LoVo (cell line): ENCODE measurements around the gene OR2AG1.

Experiments
- DNase-seq: peaks from one replicate; pipeline ENCODE4 v3.0.0-alpha.2; 2016; ENCODE audit warnings: low spot score

Gene OR2AG1

GRCh38 chr11:6782720-6783119 is at the start of gene OR2AG1:
OR2AG1 (plus strand) TSS chr11:6783020; CDS start chr11:6785038, 2,018 bp downstream.
- no peak for DNase-seq

DNA sequence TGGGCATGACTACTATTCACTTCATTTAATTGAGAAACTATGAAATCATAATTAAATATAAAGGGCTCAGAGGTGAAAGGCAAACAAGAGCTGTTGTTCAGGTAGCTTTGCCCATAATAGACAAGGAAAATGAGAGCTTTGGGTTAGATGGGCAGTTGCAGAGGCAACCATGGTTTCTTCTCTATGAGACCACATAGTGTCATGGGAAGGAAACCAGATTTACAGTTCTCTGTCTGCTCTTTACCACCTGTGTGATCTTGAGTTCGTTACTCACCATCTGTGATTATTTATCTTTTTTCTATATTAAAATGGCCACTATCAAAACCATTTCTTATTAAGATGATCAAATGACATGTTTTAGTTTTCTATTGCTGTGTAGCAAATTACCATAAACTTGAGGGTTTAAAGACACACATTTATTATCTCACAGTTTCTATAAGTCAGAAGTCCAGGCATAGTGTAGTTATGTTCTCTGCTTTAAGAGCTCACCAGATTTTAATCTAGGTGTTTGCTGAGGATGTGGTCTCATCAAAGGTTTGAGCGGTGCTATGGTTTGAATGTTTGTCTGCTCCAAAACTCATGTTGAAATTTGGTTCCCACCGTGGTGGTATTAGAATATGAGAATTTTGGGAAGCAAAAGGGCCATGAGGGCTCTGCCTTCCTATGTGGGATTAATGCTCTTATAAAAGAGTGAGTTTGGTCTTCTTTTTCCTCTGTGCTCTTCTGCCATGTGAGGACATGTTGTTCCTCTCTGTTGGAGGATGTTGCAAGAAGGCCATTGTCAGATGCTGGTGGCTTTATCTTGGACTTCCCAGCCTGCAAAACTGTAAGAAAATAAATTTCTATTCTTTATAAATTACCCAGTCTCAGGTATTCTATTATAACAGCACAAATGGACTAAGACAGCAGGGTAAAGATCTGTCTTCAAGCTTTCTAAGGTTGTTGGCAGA is 49.2 kb upstream of the OR2AG1 start:
- DNase-seq, result no peak

DNA sequence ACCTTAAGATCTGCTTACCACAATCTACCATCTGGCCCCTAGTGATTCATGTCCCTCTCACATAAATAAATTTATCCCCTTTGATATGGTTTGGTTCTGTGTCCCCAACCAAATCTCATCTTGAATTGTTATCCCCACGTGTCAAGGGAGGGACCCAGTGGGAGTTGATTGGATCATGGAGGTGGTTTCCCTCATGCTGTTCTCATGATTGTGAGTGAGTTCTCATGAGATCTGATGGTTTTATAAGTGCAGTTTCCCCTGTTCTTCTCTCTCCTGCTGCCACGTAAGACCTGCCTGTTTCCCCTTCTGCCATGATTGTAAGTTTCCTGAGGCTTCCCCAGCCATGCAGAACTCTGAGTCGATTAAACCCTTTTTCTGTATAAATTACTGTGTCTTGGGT is 48.2 kb upstream of the OR2AG1 start:
- no peak for DNase-seq

DNA sequence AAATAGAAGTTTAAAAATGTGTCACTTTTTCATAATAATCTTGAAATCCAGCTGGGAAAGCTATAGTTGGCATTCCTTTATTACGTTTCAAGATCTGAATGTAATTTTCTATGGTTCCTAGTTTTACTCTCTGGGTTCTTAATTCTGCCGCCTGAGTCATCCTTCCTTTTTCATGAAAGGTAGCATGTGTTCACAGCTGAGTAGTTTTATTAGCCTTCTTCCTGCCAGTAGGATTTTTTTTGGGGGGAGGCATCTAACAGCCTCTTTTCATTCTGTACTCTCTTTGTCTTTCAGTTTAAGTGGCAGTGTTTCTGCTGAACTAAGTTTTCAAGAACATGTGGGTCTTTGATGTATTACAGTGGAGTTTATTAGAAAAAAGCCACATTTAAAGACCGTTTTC is 47.5 kb upstream of the OR2AG1 start:
- no peak for DNase-seq

- DNase-seq, result no peak
Measured at GRCh38 chr11:6736495-6737121, 46.2 kb upstream of the OR2AG1 start.

DNA sequence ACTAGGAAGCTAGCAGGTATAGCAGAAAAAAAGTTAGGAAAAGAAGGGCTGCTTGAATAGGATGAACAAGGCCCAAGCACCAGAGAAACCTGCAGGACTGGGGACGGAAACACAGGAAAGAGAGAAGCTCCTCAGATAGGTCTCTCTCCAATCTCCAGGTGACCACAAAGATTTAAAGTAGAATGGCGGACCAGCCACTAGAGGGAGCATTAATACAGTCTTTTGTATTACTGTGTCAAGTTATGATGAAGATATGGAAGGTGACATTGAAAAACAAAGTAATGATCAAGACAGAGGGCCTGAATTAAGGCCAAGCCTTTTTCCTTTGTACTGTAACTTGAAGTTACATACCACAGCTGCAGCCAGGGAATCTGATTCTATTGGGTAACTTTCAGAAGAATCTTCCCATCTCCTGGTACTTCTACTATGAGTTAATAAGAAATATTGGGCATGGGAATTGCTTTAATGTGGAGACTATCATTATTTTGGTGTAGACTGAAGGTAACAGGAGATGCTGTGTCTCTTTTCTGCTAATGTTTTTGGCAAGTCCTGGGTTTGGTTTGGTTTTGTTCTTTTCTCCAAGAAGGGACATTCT is 44.9 kb upstream of the OR2AG1 start:
- peak; percentile 44 for DNase-seq

GRCh38 chr11:6738590-6738989 is 44.2 kb upstream of the OR2AG1 start:
- no peak for DNase-seq

- DNase-seq, result no peak
Measured at GRCh38 chr11:6742260-6742659, 40.6 kb upstream of the OR2AG1 start.

DNA sequence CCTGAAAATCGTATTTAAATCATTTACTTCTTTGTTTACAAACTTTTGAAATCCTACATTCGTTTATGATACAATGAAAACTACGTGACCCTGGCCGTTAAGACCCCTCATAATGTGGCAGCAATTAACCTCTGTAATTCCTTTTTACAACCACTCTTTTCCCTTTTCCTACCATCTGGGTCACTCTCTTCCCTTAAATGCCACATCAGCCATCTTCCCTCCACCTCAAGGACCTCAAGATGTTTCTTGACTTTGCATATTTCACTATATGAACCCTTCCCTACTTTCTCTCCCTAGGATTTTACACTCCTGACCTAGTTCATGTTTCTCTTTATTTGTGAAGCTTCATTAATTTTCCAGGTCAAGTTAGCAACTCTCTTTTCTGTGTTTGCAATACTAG is 37.8 kb upstream of the OR2AG1 start:
- DNase-seq, result no peak

DNA sequence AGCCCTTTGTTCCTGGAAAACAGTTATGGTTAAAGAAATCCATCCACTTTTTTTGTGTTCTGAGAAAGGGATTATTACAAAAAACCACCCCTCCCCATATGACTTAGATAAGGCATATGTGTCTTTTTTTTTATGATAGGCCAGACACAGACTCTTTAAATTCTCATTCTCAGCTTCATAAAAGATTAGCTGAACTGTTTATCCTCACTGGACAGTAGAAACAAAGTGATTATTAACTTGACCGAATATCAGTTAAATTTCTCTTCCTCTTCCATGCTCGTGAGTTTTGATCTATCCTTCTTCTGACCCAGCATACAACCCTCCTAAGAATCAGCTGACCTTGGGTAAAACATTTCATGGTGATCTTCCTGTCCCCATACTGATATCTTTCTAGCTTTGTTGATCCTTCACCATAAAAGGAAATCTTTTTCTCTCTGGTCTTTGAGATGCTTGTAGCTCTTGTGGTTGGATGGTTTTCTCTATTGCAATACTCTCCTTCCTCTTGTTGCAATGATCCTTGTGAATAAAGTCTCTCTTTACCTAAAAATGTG is 37.3 kb upstream of the OR2AG1 start:
- DNase-seq, result no peak

DNA sequence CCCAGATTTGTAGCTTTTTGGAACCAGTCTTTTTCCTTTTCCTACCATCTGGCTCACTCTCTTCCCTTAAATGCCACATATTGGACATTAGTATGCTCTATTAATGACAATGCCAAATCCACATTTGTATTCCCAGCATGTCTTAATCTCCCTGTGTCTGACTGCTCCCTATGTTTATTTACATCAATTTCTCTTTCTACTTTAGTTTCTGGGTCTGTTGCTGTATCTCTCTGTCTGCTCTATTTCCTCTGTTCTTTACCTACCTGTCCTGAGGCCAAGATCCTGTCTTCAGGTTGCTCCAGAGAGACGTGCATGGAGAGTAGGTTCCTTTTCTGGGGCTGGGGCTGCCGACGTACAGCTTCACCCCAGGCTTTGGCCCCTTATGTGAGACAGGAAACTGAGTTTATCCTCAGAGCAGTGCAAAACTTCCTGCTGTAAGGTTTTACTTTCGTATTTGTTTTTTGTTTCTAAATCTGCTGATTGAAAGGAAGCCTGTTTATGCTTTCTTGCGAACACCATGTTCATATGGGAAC is 36.7 kb upstream of the OR2AG1 start:
- DNase-seq, result no peak

- no peak for DNase-seq
Measured at GRCh38 chr11:6746626-6747025, 36.2 kb upstream of the OR2AG1 start.

DNA sequence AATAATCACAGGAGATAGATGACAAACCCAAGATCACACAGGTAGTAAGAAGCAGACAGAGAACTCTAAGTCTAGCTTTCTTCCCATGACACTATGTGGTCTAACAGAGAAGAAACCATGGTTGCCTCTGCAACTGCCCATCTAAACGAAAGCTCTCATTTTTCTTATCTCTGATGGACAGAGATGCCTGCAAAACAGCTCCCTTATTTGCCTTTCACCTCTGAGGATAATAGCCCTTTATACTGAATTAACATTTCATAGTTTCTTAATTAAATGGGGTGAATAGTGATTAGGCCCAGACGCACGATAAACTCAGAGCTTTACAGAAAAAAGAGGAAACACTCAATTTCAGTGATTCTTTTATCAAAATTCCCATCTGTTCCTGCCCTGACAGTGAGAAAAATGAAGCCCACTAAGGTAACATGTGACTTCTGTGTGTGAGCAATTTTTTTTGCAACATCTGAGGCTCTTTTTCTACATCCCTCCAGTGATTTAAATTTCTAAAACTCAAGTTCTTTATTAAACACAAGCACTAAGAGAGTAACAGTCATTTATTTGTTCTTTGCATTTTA is 35.6 kb upstream of the OR2AG1 start:
- DNase-seq, result no peak

DNA sequence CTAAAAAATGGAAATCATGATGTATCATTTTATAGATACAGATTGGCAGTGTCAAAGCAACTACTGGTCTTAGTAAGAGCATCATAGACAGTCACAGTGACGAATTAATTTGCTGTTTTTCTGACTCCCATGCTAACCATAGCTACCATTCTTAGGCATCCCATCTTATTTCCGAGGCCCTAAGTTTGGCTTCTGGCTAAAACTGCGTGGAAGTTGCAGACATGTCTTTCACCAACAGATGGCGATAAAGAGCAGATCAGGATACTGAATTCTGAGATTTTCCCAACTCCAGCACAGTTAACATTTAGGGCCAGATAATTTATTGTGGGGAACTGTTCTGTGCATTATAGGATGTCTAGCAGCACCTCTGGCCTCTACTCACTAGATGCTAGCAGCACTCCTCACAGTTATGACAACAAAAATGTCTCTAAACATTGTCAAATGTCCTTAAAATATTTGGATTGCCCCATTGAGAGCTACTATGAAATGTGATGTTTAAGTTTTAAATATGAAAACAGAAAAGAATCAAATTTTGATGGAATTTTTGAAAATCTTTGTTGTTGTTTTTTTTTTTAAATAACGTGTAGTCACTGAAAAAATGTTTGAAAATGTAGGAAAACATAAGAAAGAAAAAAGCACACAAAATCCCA is 27.4 kb upstream of the OR2AG1 start:
- DNase-seq, result peak; percentile 46

- DNase-seq, result no peak
Measured at GRCh38 chr11:6755953-6756347, 26.9 kb upstream of the OR2AG1 start.

GRCh38 chr11:6757373-6757967 is 25.4 kb upstream of the OR2AG1 start:
- DNase-seq, result peak; percentile 36

DNA sequence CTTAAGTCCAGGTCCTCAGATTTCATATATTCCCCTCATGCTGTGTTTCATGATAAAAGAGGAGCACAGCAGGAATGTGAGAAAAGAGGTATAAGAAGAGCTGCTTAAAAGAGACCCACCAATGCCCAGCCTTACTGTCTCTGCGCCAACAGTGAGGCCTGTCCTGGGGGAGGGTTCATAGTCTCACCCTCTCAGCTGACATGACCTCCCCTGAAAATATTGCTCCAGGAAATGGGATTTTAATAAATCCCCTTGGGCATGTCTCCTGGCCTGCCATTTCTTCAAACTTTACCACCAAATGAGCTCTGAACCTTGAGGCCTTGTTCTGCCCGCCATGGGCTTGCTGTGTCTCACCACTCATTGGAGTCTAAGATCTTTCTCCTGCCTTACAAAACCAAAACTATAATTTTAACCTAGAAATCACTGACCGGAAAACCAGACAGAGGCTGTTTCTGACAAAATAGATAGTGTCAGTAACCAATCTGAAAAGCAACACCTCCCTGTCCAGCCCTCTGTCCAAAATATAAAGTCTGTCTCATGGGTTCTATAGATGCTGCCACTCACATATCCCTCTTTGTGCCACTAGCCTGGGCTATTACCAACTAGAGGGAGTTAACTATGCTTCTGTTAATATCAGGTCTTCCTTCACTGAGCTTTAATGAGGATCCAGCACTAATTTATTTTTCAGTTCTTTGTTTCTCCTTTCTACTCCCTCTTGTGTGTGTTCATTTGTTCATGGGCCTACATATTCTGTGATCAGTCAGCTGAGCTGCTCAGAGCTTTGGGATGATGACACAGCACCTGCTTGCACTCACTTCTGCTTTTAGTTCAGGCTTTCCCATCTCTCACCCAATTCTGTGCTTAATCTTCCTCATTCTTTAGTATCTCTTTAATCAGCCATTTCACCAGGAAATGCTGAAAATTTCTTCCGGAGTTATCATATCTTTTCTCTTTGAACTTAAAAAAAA is 10.6 kb upstream of the OR2AG1 start, which contains the start of gene OR2AG2:
OR2AG2 (minus strand) TSS at position 51 of the 968 bp plus-strand sequence. CDS start 3,019 bp downstream, outside the sequence.
- no peak for DNase-seq

DNA sequence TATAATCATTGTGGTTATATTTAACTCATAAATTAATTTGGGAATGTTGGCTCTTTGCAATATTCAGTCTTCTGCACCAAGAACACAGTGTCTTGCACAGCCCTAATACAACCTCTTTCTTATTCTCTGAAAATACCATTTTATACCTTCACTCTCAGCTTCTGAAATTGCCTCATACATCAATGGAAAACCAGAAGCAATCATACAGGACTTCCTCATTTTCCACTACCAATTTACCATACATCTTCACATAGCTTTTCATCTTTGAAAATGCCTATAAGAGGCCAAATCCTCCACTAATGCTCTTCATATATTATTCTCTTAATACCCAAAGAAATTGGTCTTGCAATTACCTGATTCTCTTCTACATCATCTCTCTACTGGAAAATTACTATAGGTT is 4.3 kb upstream of the OR2AG1 start:
- DNase-seq, result no peak

DNA sequence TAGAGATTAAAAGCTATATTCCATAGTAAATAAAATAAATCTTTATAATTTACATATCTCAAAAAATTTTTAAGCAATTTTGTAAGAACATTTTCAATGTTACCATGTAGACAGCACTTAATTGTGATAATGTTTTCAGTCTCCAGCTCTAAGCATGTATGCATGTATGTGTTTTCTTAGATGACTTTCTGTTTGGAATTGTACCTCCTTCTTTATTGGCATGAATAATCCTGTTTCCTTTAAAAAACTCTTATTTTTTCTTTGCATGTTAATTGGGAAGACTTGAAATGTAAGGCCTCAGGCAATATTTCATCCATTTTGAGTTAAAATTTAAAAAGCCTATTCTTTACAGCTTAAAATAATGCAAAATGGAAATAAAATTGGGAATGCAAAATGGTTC is 2.0 kb upstream of the OR2AG1 start:
- no peak for DNase-seq

GRCh38 chr11:6790546-6790945 is 7.7 kb downstream of the OR2AG1 start:
- no peak for DNase-seq
